Common myeloid progenitor, CD34-positive (primary cell): Measurements from ENCODE around the gene RNF148.

Source experiments
- CTCF ChIA-PET: fragments of 350-600 bp; sonication (Branson Sonifier 250); formaldehyde crosslinking; loops from one replicate; lab custom pipeline; 2021; ENCODE audit warnings: antibody characterized with exemption; lab: Charles Lee
- POLR2A ChIA-PET: fragments of 350-600 bp; sonication (Branson Sonifier 250); formaldehyde crosslinking; loops from one replicate; lab custom pipeline; 2021; ENCODE audit warnings: antibody characterized with exemption; lab: Charles Lee
- DNase-seq, 3 donors: peaks; one replicate each; pipeline versions ENCODE4 v3.0.0 to v3.0.0-alpha.2; 2013
- H3K27ac ChIP-seq, 2 experiments: 1 replicate in 1 of 2; 2 replicates in 1 of 2; pipeline ENCODE4 v1.7.0; 2013; ENCODE audit warnings: inconsistent platforms in 2 of 2, low read length in 2 of 2, mild to moderate bottlenecking in 2 of 2, low read depth in 1 of 2, moderate library complexity in 1 of 2; ENCODE audit not compliant: severe bottlenecking in 2 of 2, insufficient read depth in 1 of 2, poor library complexity in 1 of 2
- H3K27me3 ChIP-seq, 5 experiments: replicated peaks in 2 of 5; 1 replicate in 3 of 5; 2 replicates in 2 of 5; pipeline versions ENCODE4 v1.6.1 to v1.7.0; 2013; ENCODE audit warnings: low read length in 4 of 5, mild to moderate bottlenecking in 2 of 5, moderate library complexity in 2 of 5, inconsistent platforms in 1 of 5; ENCODE audit not compliant: insufficient read depth in 5 of 5, control insufficient read depth in 4 of 5
- H3K36me3 ChIP-seq, 4 experiments: 1 replicate in 2 of 4; 2 replicates in 2 of 4; pipeline versions ENCODE4 v1.6.1 to v1.7.0; 2013; ENCODE audit warnings: low read length in 3 of 4, control low read depth in 1 of 4, mild to moderate bottlenecking in 1 of 4; ENCODE audit not compliant: control insufficient read depth in 4 of 4, insufficient read depth in 4 of 4
- H3K4me1 ChIP-seq, 4 experiments: 1 replicate in 3 of 4; 2 replicates in 1 of 4; pipeline versions ENCODE4 v1.6.1 to v1.7.1; 2013; ENCODE audit warnings: low read length in 3 of 4, mild to moderate bottlenecking in 3 of 4, control low read depth in 1 of 4, inconsistent platforms in 1 of 4, moderate library complexity in 1 of 4; ENCODE audit not compliant: control insufficient read depth in 4 of 4, insufficient read depth in 4 of 4; ENCODE audit errors: control extremely low read depth in 1 of 4
- H3K4me3 ChIP-seq, 7 experiments: 1 replicate in 4 of 7; 2 replicates in 3 of 7; pipeline versions ENCODE4 v1.5.1 to v1.7.0; 2013; ENCODE audit warnings: mild to moderate bottlenecking in 7 of 7, low read length in 6 of 7, moderate library complexity in 6 of 7, inconsistent platforms in 2 of 7, low read depth in 2 of 7, control low read depth in 1 of 7; ENCODE audit not compliant: insufficient read depth in 4 of 7, control insufficient read depth in 1 of 7; ENCODE audit errors: extremely low read depth in 1 of 7
- H3K9me3 ChIP-seq, 5 experiments: 1 replicate in 4 of 5; 2 replicates in 1 of 5; pipeline versions ENCODE4 v1.6.1 to v1.7.1; 2013; ENCODE audit warnings: low read length in 4 of 5, mild to moderate bottlenecking in 2 of 5, inconsistent platforms in 1 of 5, low read depth in 1 of 5, moderate library complexity in 1 of 5; ENCODE audit not compliant: control insufficient read depth in 4 of 5, insufficient read depth in 2 of 5; ENCODE audit errors: control extremely low read depth in 1 of 5
- WGBS: methylation state at CpG from one replicate; pipeline ENCODE4 v1.1.5; 2013; ENCODE audit not compliant: insufficient coverage; 5-methylcytosine and 5-hydroxymethylcytosine counted together

RNF148 gene

DNA sequence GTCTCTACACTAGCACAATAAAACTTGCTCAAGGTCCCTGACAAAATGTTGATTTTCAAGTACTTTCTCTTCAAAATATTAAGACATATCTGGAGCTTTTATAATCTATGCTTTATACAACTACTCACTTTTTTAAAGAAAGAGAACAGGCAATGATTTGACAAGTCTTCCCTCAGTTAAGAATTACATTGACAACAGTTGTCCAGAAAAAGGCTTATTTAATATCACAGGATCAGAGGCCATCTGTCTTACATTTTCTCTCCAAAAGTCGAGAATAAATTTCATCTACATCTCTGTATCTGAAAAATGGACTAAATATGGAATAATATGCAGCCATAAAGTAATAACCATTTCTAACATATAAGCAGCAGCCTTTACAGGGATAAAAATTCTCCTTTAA lies 8.2 kb upstream of the RNF148 start:
- H3K4me1 ChIP-seq = no peaks in the 10 kb centered on the region
- no peak overlapping the region for H3K27ac ChIP-seq
- no peaks in the 10 kb centered on the region for H3K9me3 ChIP-seq
- ChIA-PET POLR2A (no interaction called here), CTCF (no interaction called here)
- H3K27me3 ChIP-seq = no peaks in the 10 kb centered on the region
- DNase-seq = no peak
- no CpG with 5 or more reads among the region's 1 CpG for WGBS
- no peak overlapping the region for H3K4me3 ChIP-seq
- no peaks in the 10 kb centered on the region for H3K36me3 ChIP-seq

DNA sequence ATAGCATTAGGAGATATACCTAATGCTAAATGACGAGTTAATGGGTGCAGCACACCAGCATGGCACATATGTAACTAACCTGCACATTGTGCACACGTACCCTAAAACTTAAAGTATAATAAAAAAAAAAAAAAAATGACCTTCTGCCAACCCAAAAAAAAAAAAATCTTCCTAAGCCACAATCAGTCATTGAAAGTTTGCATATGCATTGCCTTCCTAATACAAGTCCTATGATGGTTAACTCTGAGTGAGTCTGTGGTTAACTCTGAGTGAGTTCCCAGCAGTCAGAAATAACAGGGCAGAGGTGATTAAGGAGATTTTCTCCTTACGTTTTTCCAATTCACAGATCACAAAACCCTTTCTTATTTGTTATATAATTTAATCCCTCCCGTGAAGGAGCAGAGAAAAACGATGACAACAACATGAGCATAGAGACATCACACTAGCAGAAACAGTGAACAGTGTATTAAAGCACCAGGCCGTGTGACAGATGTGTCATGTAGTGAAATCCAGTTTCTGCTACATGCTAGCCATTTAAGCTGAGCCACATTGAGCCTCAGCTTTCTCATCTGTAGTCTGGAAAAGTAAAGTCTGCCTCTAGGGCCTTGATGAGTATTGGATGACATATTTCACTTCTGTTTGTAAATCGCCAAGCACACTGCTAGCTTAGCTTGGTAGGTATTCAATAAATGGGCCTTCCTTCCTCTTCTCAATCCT lies 7.4 kb upstream of the RNF148 start:
- CTCF ChIA-PET = no interaction called here
- 90% methylated on average over 2 of the region's 7 CpGs for WGBS
- no peaks in the 10 kb centered on the region for H3K9me3 ChIP-seq
- DNase-seq = no peak
- H3K27ac ChIP-seq = no peak overlapping the region
- no peaks in the 10 kb centered on the region for H3K4me1 ChIP-seq
- POLR2A ChIA-PET = no interaction called here
- H3K27me3 ChIP-seq = no peaks in the 10 kb centered on the region
- H3K4me3 ChIP-seq = no peak overlapping the region
- H3K36me3 ChIP-seq = no peaks in the 10 kb centered on the region

DNA sequence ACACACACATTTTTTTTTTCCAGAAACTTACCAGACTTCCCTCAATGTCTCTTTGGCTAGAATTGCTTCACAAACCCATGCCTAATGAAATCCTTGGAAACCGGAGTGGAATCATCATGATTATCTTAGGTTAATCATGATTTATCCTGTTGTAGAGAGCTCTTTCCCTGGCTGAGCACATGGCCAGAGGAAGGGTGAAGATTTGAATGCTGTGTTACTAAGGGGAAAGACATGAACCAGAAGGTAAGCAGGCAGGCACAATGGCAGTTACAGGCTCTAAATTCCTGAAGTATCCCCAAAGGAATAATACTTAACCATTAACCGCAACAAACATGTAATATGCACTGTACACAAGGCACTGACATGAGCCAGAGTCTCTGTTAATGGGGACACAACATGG lies 4.1 kb upstream of the RNF148 start:
- Histone ChIP-seq H3K27ac (no peak overlapping the region), H3K27me3 (no peaks in the 10 kb centered on the region), H3K36me3 (no peaks in the 10 kb centered on the region), H3K4me3 (no peak overlapping the region), H3K4me1 (no peaks in the 10 kb centered on the region), H3K9me3 (no peaks in the 10 kb centered on the region)
- ChIA-PET POLR2A (no interaction called here), CTCF (no interaction called here)
- 100% methylated on average over 1 of the region's 2 CpGs for WGBS
- no peak for DNase-seq

DNA sequence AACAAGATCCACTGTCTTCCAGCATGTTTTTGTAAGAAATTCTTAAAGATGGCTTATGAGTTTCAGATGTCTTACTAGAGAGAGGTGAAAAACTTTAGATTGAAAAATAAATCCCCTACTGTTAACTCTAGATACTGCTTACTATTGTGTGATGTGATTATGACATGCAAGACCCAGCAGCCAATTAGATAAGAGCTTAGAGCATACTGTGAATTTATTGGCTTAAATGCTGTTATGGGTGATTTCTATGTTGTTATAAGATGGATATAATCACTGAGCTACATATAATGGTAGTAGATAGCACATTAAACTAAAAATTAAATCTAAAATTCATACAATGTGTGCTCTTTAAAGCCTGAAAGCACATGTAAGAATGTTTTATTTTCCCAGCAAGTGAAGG lies 3.7 kb downstream of the RNF148 start, which contains the start of gene RNF133:
Gene RNF133, minus strand, starts transcription at position 101 of the 400 bp plus-strand sequence. CDS start 199 bp downstream, outside the sequence.
- H3K27me3 ChIP-seq = no peaks in the 10 kb centered on the region
- H3K9me3 ChIP-seq = no peaks in the 10 kb centered on the region
- no peak within 1 kb of the TSS for H3K4me3 ChIP-seq
- no peaks in the 10 kb centered on the region for H3K4me1 ChIP-seq
- POLR2A ChIA-PET = no interaction called here
- H3K36me3 ChIP-seq = no peaks in the 10 kb centered on the region
- CTCF ChIA-PET = no interaction called here
- DNase-seq = no peak
- H3K27ac ChIP-seq = no peak within 1 kb of the TSS

DNA sequence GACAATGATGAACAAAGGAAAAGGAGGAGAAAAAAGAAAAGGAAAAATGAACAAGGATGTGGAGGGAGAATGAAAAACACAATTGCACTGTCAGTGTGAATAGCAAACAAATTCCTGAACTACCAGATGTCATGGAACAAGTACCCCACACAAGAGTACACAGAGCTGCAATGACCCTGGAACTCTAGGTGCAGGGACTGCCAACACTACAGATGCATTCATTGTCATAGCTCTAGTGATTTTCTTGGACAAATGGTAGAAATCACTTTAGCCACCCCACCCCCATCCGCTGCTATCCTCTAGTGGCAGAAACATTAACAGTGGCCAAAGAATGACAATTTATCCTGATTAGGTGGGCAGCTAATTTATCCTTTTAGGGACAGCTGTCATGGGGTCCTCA lies 6.9 kb downstream of the RNF148 start:
- 100% methylated on average over 1 of the region's 1 CpG for WGBS
- Histone ChIP-seq H3K4me1 (no peaks in the 10 kb centered on the region), H3K27ac (no peak overlapping the region), H3K9me3 (peaks cover 0 to 2% (median 0%) of the 10 kb centered on the region in 5 experiments), H3K27me3 (no peaks in the 10 kb centered on the region), H3K36me3 (no peaks in the 10 kb centered on the region), H3K4me3 (no peak overlapping the region)
- no peak for DNase-seq
- ChIA-PET POLR2A (no interaction called here), CTCF (no interaction called here)

DNA sequence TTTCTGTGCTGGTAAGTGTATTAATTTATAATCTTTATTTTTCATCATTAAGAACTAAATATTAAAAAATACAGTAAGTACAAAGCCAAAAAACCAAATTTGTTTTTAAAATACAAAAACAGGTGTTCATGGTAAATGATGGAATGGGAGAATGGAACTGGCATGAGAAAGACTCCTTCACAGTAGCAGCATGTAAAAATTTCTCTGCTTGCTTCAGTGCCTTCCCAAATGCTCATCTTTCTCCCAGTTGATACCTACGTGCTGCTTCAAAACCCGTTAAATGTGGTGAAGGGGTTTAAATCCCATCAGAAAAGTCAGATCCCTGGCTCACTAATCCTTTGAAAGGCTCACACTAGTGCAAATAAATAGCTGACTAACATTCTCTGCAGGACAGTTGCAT lies 8.0 kb downstream of the RNF148 start:
- Histone ChIP-seq H3K4me3 (no peak overlapping the region), H3K4me1 (no peaks in the 10 kb centered on the region), H3K36me3 (no peaks in the 10 kb centered on the region), H3K27ac (no peak overlapping the region), H3K9me3 (peaks cover 0 to 2% (median 0%) of the 10 kb centered on the region in 5 experiments), H3K27me3 (no peaks in the 10 kb centered on the region)
- CTCF ChIA-PET = no interaction called here
- 100% methylated on average over 2 of the region's 2 CpGs for WGBS
- DNase-seq = no peak
- POLR2A ChIA-PET = no interaction called here

DNA sequence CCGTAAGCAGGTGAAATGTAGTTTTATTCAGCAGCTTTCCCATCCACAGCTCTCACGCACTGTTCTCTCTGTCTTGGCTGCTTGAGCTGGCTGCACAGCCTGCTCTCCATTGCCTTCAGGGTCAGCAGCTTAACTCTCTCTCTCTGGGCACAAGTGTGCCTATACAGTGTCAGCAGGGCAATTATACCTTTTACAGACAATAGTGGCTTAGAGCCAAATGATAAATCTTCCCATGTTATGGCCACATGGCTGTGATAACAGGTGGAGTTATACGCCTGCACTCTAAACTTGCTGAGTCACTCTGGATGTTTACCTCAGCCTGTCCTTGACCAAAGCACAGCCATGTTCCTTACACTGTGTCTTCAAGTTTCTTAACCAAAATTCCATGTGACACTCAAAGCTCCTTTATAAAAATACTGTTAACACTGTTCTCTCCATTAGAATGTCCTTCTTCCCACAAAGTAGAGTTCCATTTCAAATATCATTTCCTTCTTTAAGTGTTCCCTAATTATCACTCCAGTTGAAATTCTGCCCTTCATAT lies 9.9 kb downstream of the RNF148 start:
- Histone ChIP-seq H3K36me3 (no peaks in the 10 kb centered on the region), H3K9me3 (peaks cover 0 to 2% (median 0%) of the 10 kb centered on the region in 5 experiments), H3K27ac (no peak overlapping the region), H3K27me3 (no peaks in the 10 kb centered on the region), H3K4me1 (no peaks in the 10 kb centered on the region), H3K4me3 (no peak overlapping the region)
- no peak for DNase-seq
- CTCF ChIA-PET = interaction anchor here (0.5 kb wide), 1 partner anchor 152 kb away, joined by 3 read pairs; no protein-coding TSS in a partner anchor
- 94% methylated on average over 3 of the region's 3 CpGs for WGBS
- POLR2A ChIA-PET = no interaction called here
